ENCODE data around the gene SCO2.
"Not testable (repeated sequence)": the region's sequence is repeated elsewhere in the genome, so short reads cannot be mapped to it uniquely, and the experiment has no call there.

Gene SCO2

DNA sequence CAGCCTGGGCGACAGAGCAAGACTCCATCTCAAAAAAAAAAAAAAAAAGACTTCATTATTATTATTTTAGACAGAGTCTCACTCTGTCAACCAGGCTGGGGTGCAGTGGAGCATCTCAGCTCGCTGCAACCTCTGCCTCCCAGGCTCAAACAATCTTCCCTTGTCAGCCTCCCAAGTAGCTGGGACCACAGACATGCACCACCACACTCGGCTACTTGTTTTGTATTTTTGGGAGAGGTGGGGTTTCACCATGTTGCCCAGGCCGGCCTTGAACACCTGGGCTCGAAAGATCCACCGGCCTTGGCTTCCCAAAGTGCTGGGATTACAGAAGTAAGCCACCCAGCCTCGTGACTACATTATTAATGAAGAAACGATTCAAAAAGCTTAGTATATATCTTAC is 9.7 kb upstream of the SCO2 start:
- H3K14ac ChIP-seq (ENCODE audit: low read length): peak overlapping the region; percentile 67
- peak overlapping the region; percentile 90 for H2AK5ac ChIP-seq (ENCODE audit: low read length)
- peak overlapping the region; percentile 79 for H2BK120ac ChIP-seq (ENCODE audit: insufficient read depth, low read length, poor library complexity)
- peak overlapping the region; percentile 36 for H4K8ac ChIP-seq (ENCODE audit: low read depth, low read length)
- no peaks in the 10 kb centered on the region for H3K27me3 ChIP-seq (ENCODE audit: insufficient read depth, low read length)
- H3K4ac ChIP-seq (ENCODE audit: low read depth, low read length): peak overlapping the region; percentile 27
- H3K4me2 ChIP-seq (ENCODE audit: low read length): no peak overlapping the region
- no peak overlapping the region for H4K12ac ChIP-seq (ENCODE audit: low read depth, low read length)
- H3K9me3 ChIP-seq (ENCODE audit: insufficient read depth, low read depth, low read length): no peaks in the 10 kb centered on the region
- H2BK12ac ChIP-seq (ENCODE audit: low read length): peak overlapping the region; percentile 95
- no peak overlapping the region for H3K4me3 ChIP-seq (ENCODE audit: low read depth, low read length)
- peak overlapping the region; percentile 88 for H4K91ac ChIP-seq (ENCODE audit: low read depth, low read length)
- no peak overlapping the region for H3K23ac ChIP-seq (ENCODE audit: low read length)
- no peak overlapping the region for H2AFZ ChIP-seq (ENCODE audit: insufficient read depth, low read length, poor library complexity)
- H3K79me2 ChIP-seq (ENCODE audit: control insufficient read depth, insufficient read depth, low read length, poor library complexity): peaks cover 17% of the 10 kb centered on the region
- no peaks in the 10 kb centered on the region for H3K36me3 ChIP-seq (ENCODE audit: control insufficient read depth in 1 of 2, insufficient read depth in 2 of 2, low read length in 2 of 2)
- H3K18ac ChIP-seq (ENCODE audit: low read length): peak overlapping the region; percentile 85
- peaks cover 30 to 35% of the 10 kb centered on the region in 2 experiments for H3K4me1 ChIP-seq (ENCODE audit: control insufficient read depth in 1 of 2, insufficient read depth in 2 of 2, low read length in 2 of 2)
- H3K9ac ChIP-seq (ENCODE audit: low read length): no peak overlapping the region
- WGBS (ENCODE audit: extremely low coverage, insufficient coverage, insufficient read length): no CpG with 5 or more reads among the region's 8 CpGs
- H2BK5ac ChIP-seq (ENCODE audit: low read depth, low read length, poor library complexity): peak overlapping the region; percentile 26
- H3K27ac ChIP-seq (ENCODE audit: low read depth, low read length): no peak overlapping the region
- peaks cover 40% of the 10 kb centered on the region for H3K79me1 ChIP-seq (ENCODE audit: low read length)
- no peak for DNase-seq

- Histone ChIP-seq H3K4me2 (ENCODE audit: low read length) (peak overlapping the region; percentile 50), H3K27ac (ENCODE audit: low read depth, low read length) (peak overlapping the region; percentile 98), H3K14ac (ENCODE audit: low read length) (peak overlapping the region; percentile 67), H3K79me1 (ENCODE audit: low read length) (peaks cover 41% of the 10 kb centered on the region), H2BK5ac (ENCODE audit: low read depth, low read length, poor library complexity) (peak overlapping the region; percentile 94), H4K8ac (ENCODE audit: low read depth, low read length) (peak overlapping the region; percentile 74), H3K79me2 (ENCODE audit: control insufficient read depth, insufficient read depth, low read length, poor library complexity) (peaks cover 17% of the 10 kb centered on the region), H2BK120ac (ENCODE audit: insufficient read depth, low read length, poor library complexity) (peak overlapping the region; percentile 83), H2BK12ac (ENCODE audit: low read length) (peak overlapping the region; percentile 67), H3K4me1 (ENCODE audit: control insufficient read depth in 1 of 2, insufficient read depth in 2 of 2, low read length in 2 of 2) (peaks cover 24 to 42% of the 10 kb centered on the region in 2 experiments), H3K4ac (ENCODE audit: low read depth, low read length) (peak overlapping the region; percentile 44), H4K91ac (ENCODE audit: low read depth, low read length) (peak overlapping the region; percentile 89)
- H2AFZ ChIP-seq (ENCODE audit: insufficient read depth, low read length, poor library complexity); H3K18ac ChIP-seq (ENCODE audit: low read length); H4K12ac ChIP-seq (ENCODE audit: low read depth, low read length); H3K27me3 ChIP-seq (ENCODE audit: insufficient read depth, low read length); H3K36me3 ChIP-seq (ENCODE audit: control insufficient read depth in 1 of 2, insufficient read depth in 2 of 2, low read length in 2 of 2); H3K9me3 ChIP-seq (ENCODE audit: insufficient read depth, low read depth, low read length); H2AK5ac ChIP-seq (ENCODE audit: low read length); H3K4me3 ChIP-seq (ENCODE audit: low read depth, low read length); H3K23ac ChIP-seq (ENCODE audit: low read length); H3K9ac ChIP-seq (ENCODE audit: low read length): not testable (repeated sequence)
- peak in 1 of 2 donors; percentile 62 for DNase-seq
- WGBS (ENCODE audit: extremely low coverage, insufficient coverage, insufficient read length): no CpG with 5 or more reads among the region's 21 CpGs
These were observed 8.7 kb upstream of the SCO2 start for GRCh38 chr22:50533856-50534711.

- H4K91ac ChIP-seq (ENCODE audit: low read depth, low read length): peak overlapping the region; percentile 89
- no peaks in the 10 kb centered on the region for H3K27me3 ChIP-seq (ENCODE audit: insufficient read depth, low read length)
- peak overlapping the region; percentile 97 for H2BK5ac ChIP-seq (ENCODE audit: low read depth, low read length, poor library complexity)
- no peak overlapping the region for H2AFZ ChIP-seq (ENCODE audit: insufficient read depth, low read length, poor library complexity)
- no peak overlapping the region for H2BK12ac ChIP-seq (ENCODE audit: low read length)
- peak overlapping the region; percentile 95 for H2BK120ac ChIP-seq (ENCODE audit: insufficient read depth, low read length, poor library complexity)
- no peak overlapping the region for H3K23ac ChIP-seq (ENCODE audit: low read length)
- DNase-seq: peak in 1 of 2 donors; percentile 76
- H3K36me3 ChIP-seq (ENCODE audit: control insufficient read depth in 1 of 2, insufficient read depth in 2 of 2, low read length in 2 of 2): no peaks in the 10 kb centered on the region
- no peak overlapping the region for H3K4ac ChIP-seq (ENCODE audit: low read depth, low read length)
- WGBS (ENCODE audit: extremely low coverage, insufficient coverage, insufficient read length): no CpG with 5 or more reads among the region's 19 CpGs
- H3K27ac ChIP-seq (ENCODE audit: low read depth, low read length): peak overlapping the region; percentile 98
- H3K14ac ChIP-seq (ENCODE audit: low read length): peak overlapping the region; percentile 71
- H3K9me3 ChIP-seq (ENCODE audit: insufficient read depth, low read depth, low read length): no peaks in the 10 kb centered on the region
- peak overlapping the region; percentile 74 for H4K8ac ChIP-seq (ENCODE audit: low read depth, low read length)
- no peak overlapping the region for H3K18ac ChIP-seq (ENCODE audit: low read length)
- H3K4me1 ChIP-seq (ENCODE audit: control insufficient read depth in 1 of 2, insufficient read depth in 2 of 2, low read length in 2 of 2): peaks cover 21 to 43% of the 10 kb centered on the region in 2 experiments
- no peak overlapping the region for H3K9ac ChIP-seq (ENCODE audit: low read length)
- H4K12ac ChIP-seq (ENCODE audit: low read depth, low read length): no peak overlapping the region
- peaks cover 40% of the 10 kb centered on the region for H3K79me1 ChIP-seq (ENCODE audit: low read length)
- peak overlapping the region; percentile 50 for H3K4me2 ChIP-seq (ENCODE audit: low read length)
- H2AK5ac ChIP-seq (ENCODE audit: low read length): no peak overlapping the region
- peaks cover 17% of the 10 kb centered on the region for H3K79me2 ChIP-seq (ENCODE audit: control insufficient read depth, insufficient read depth, low read length, poor library complexity)
- no peak overlapping the region for H3K4me3 ChIP-seq (ENCODE audit: low read depth, low read length)
These were observed 7.7 kb upstream of the SCO2 start for GRCh38 chr22:50532824-50533796.

GRCh38 chr22:50531962-50532674 is 6.7 kb upstream of the SCO2 start:
- H3K4me1 ChIP-seq (ENCODE audit: control insufficient read depth in 1 of 2, insufficient read depth in 2 of 2, low read length in 2 of 2): peaks cover 25 to 45% of the 10 kb centered on the region in 2 experiments
- H3K79me2 ChIP-seq (ENCODE audit: control insufficient read depth, insufficient read depth, low read length, poor library complexity): peaks cover 17% of the 10 kb centered on the region
- peak overlapping the region; percentile 99 for H3K18ac ChIP-seq (ENCODE audit: low read length)
- H3K23ac ChIP-seq (ENCODE audit: low read length): no peak overlapping the region
- H2AFZ ChIP-seq (ENCODE audit: insufficient read depth, low read length, poor library complexity): peak overlapping the region; percentile 59
- no peaks in the 10 kb centered on the region for H3K36me3 ChIP-seq (ENCODE audit: control insufficient read depth in 1 of 2, insufficient read depth in 2 of 2, low read length in 2 of 2)
- peak overlapping the region; percentile 63 for H3K9ac ChIP-seq (ENCODE audit: low read length)
- H3K27me3 ChIP-seq (ENCODE audit: insufficient read depth, low read length): no peaks in the 10 kb centered on the region
- peak overlapping the region; percentile 87 for H2BK5ac ChIP-seq (ENCODE audit: low read depth, low read length, poor library complexity)
- peak overlapping the region; percentile 60 for H3K4me3 ChIP-seq (ENCODE audit: low read depth, low read length)
- H2BK120ac ChIP-seq (ENCODE audit: insufficient read depth, low read length, poor library complexity): peak overlapping the region; percentile 96
- H3K14ac ChIP-seq (ENCODE audit: low read length): peak overlapping the region; percentile 99
- peak overlapping the region; percentile 98 for H3K27ac ChIP-seq (ENCODE audit: low read depth, low read length)
- peak overlapping the region; percentile 99 for H2AK5ac ChIP-seq (ENCODE audit: low read length)
- peak overlapping the region; percentile 96 for H3K4ac ChIP-seq (ENCODE audit: low read depth, low read length)
- peak overlapping the region; percentile 98 for H4K91ac ChIP-seq (ENCODE audit: low read depth, low read length)
- H4K12ac ChIP-seq (ENCODE audit: low read depth, low read length): peak overlapping the region; percentile 98
- peak overlapping the region; percentile 84 for H3K4me2 ChIP-seq (ENCODE audit: low read length)
- DNase-seq: peak in 1 of 2 donors; percentile 74
- no CpG with 5 or more reads among the region's 56 CpGs for WGBS (ENCODE audit: extremely low coverage, insufficient coverage, insufficient read length)
- H2BK12ac ChIP-seq (ENCODE audit: low read length): peak overlapping the region; percentile 87
- peak overlapping the region; percentile 96 for H4K8ac ChIP-seq (ENCODE audit: low read depth, low read length)
- H3K9me3 ChIP-seq (ENCODE audit: insufficient read depth, low read depth, low read length): no peaks in the 10 kb centered on the region
- H3K79me1 ChIP-seq (ENCODE audit: low read length): peaks cover 40% of the 10 kb centered on the region

Measured in trophoblast cell (in vitro differentiated cells and primary cell).